Type B pancreatic cell (in vitro differentiated cells): ENCODE data around the gene SLC66A2. TPM values are rescaled to one million over a fixed set of nuclear protein-coding genes. Genes with fewer than 3 reads are reported as not detected.

Source experiments
- DNase-seq: peaks from one replicate; pipeline ENCODE4 v3.0.0; 2021; ENCODE audit warnings: mixed read lengths; ENCODE audit not compliant: unreplicated experiment; ENCODE audit errors: extremely low spot score
- H3K27ac Mint-ChIP-seq: 2 replicates; pipeline ENCODE4 v1.8.0; 2021; ENCODE audit warnings: mild to moderate bottlenecking, mixed read lengths
- H3K27me3 Mint-ChIP-seq: 2 replicates; pipeline ENCODE4 v1.8.0; 2021; ENCODE audit warnings: mixed read lengths
- H3K36me3 Mint-ChIP-seq: 2 replicates; pipeline ENCODE4 v1.8.0; 2021; ENCODE audit warnings: mixed read lengths
- H3K4me1 Mint-ChIP-seq: one replicate; pipeline ENCODE4 v1.8.0; 2021; ENCODE audit warnings: mixed read lengths; ENCODE audit not compliant: unreplicated experiment
- H3K4me3 Mint-ChIP-seq: 2 replicates; pipeline ENCODE4 v1.8.0; 2021; ENCODE audit warnings: mild to moderate bottlenecking, mixed read lengths
- H3K9me3 Mint-ChIP-seq: 2 replicates; pipeline ENCODE4 v1.8.0; 2021; ENCODE audit warnings: mixed read lengths
- total RNA-seq: library from RNA; stranded (reverse); gene quantifications from 2 replicates; pipeline ENCODE4 v1.2.1, GENCODE V29; 2021; ENCODE audit warnings: low replicate concordance
- TF ChIP-seq, protein P1 (sequence below): fragments of 200-600 bp; sonication (generic); conservative IDR thresholded peaks from 2 replicates; pipeline ENCODE4 v1.5.0; 2021; ENCODE audit warnings: antibody characterized with exemption, mild to moderate bottlenecking

The SLC66A2 gene
- total RNA-seq, 1 donor from 2014 or later: 39.7 TPM

- no peak overlapping the region for H3K27ac Mint-ChIP-seq
- no peaks in the 10 kb centered on the region for H3K4me1 Mint-ChIP-seq
- no peak for DNase-seq
- TF ChIP-seq, protein P1, sequence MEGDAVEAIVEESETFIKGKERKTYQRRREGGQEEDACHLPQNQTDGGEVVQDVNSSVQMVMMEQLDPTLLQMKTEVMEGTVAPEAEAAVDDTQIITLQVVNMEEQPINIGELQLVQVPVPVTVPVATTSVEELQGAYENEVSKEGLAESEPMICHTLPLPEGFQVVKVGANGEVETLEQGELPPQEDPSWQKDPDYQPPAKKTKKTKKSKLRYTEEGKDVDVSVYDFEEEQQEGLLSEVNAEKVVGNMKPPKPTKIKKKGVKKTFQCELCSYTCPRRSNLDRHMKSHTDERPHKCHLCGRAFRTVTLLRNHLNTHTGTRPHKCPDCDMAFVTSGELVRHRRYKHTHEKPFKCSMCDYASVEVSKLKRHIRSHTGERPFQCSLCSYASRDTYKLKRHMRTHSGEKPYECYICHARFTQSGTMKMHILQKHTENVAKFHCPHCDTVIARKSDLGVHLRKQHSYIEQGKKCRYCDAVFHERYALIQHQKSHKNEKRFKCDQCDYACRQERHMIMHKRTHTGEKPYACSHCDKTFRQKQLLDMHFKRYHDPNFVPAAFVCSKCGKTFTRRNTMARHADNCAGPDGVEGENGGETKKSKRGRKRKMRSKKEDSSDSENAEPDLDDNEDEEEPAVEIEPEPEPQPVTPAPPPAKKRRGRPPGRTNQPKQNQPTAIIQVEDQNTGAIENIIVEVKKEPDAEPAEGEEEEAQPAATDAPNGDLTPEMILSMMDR: no peak
- H3K36me3 Mint-ChIP-seq: peaks cover 25% of the 10 kb centered on the region
- no peak overlapping the region for H3K4me3 Mint-ChIP-seq
- H3K27me3 Mint-ChIP-seq: no peaks in the 10 kb centered on the region
- peaks cover 5% of the 10 kb centered on the region for H3K9me3 Mint-ChIP-seq
These were observed 53.4 kb downstream of the SLC66A2 start for GRCh38 chr18:79897940-79898625.

GRCh38 chr18:79896738-79897137 is 54.7 kb downstream of the SLC66A2 start:
- H3K4me1 Mint-ChIP-seq: no peaks in the 10 kb centered on the region
- TF ChIP-seq, protein P1: no peak
- DNase-seq: no peak
- H3K9me3 Mint-ChIP-seq: peaks cover 5% of the 10 kb centered on the region
- no peak overlapping the region for H3K27ac Mint-ChIP-seq
- H3K4me3 Mint-ChIP-seq: no peak overlapping the region
- no peaks in the 10 kb centered on the region for H3K27me3 Mint-ChIP-seq
- H3K36me3 Mint-ChIP-seq: peaks cover 17% of the 10 kb centered on the region

DNA sequence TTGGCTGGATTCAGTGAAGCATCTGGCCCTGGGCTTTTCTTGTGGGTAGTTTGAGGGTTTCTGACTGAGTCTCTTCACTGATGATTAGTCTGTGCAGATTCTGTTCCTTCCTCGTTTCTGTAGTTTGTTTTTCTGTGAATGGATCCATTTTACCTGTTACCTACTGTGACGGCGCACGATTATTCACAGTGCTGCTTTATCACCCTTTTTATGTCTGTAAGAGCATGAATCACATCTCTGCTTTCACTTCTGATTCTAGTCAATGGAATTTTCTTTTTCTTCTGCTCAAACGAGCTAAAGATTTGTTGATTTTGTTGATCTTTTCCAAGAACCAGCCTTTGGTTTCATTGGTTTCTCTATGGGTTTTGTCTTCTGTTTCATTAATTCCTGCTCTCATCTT is 60.8 kb downstream of the SLC66A2 start:
- TF ChIP-seq, protein P1: no peak
- H3K36me3 Mint-ChIP-seq: no peaks in the 10 kb centered on the region
- no peak overlapping the region for H3K4me3 Mint-ChIP-seq
- H3K27ac Mint-ChIP-seq: no peak overlapping the region
- H3K27me3 Mint-ChIP-seq: no peaks in the 10 kb centered on the region
- peaks cover 17% of the 10 kb centered on the region for H3K9me3 Mint-ChIP-seq
- DNase-seq: no peak
- no peaks in the 10 kb centered on the region for H3K4me1 Mint-ChIP-seq

GRCh38 chr18:79889569-79889968 is 61.9 kb downstream of the SLC66A2 start:
- no peak for DNase-seq
- TF ChIP-seq, protein P1: no peak
- Mint-ChIP-seq H3K36me3 (no peaks in the 10 kb centered on the region), H3K4me1 (no peaks in the 10 kb centered on the region), H3K27ac (no peak overlapping the region), H3K27me3 (no peaks in the 10 kb centered on the region), H3K9me3 (peaks cover 17% of the 10 kb centered on the region), H3K4me3 (no peak overlapping the region)

DNA sequence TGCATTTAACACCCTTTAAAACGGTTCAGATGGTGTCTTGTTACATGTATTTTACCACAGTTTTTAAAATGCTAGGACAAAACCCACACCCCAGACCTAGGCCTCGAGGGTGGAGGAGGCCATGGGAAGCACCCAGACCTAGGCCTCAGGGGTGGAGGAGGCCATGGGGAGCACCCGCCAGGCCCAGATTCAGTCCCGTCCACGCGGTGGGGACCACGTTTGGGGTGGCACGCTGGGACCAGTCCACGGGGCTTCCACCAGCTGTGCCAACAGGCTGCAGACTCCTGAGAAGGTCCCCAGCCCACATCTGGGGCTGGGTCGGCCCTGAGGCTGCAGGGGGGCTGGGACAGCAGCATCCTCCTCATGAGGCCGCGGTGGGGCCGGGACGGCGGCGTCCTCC is 63.4 kb downstream of the SLC66A2 start:
- TF ChIP-seq, protein P1: no peak
- Mint-ChIP-seq H3K36me3 (no peaks in the 10 kb centered on the region), H3K27me3 (no peaks in the 10 kb centered on the region), H3K4me1 (no peaks in the 10 kb centered on the region), H3K9me3 (peaks cover 17% of the 10 kb centered on the region), H3K4me3 (no peak overlapping the region), H3K27ac (no peak overlapping the region)
- DNase-seq: peak; percentile 62
